Measurements from ENCODE around the gene RCBTB1.

RCBTB1 gene

DNA sequence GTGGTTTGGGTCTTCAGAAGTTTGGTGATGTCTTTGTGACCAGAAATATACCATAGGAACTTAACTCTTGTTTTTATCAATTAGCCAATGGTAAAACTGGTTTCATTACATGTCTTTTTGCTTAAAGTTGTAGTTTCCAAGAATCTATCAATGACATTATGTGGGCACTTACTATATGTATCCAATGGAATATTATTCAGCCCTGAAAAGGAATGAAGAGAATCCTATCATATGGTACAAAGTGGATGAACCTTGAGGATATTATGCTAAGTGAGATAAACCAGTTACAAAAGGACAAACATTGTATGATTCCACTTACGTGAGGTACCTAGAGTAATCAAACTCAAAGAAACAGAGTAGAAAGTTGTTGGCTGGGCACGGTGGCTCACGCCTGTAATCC is 26.4 kb downstream of the RCBTB1 start:
- no peak for DNase-seq (ENCODE audit: low spot score)

GRCh38 chr13:49554387-49554786 is 31.0 kb downstream of the RCBTB1 start:
- no peak for DNase-seq (ENCODE audit: low spot score)

GRCh38 chr13:49553888-49554287 is 31.5 kb downstream of the RCBTB1 start:
- no peak for DNase-seq (ENCODE audit: low spot score)

- no peak for DNase-seq (ENCODE audit: low spot score)
Measured at GRCh38 chr13:49550942-49551644, 34.3 kb downstream of the RCBTB1 start.

DNA sequence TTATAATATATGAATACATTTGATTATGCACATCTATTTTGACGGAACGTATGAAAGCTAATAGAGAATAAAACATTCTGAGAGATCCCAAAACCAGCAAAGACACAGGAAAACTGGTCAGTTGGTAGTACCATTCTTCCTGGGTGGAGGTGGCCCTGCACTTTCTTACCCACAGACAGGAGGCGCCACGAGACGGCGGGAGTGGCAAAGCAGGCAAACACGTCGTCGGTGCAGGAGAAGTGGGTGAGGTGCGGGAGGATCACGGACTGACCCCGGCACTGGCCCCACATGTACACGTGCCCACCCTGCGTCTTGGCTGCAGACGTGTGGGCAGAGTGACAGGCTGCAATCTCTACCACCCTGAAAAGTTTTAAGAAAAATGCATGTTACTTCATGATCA is 36.1 kb downstream of the RCBTB1 start:
- no peak for DNase-seq (ENCODE audit: low spot score)

GRCh38 chr13:49546561-49546960 is 38.8 kb downstream of the RCBTB1 start:
- DNase-seq (ENCODE audit: low spot score), result no peak

GRCh38 chr13:49545661-49546060 is 39.7 kb downstream of the RCBTB1 start:
- no peak for DNase-seq (ENCODE audit: low spot score)

DNA sequence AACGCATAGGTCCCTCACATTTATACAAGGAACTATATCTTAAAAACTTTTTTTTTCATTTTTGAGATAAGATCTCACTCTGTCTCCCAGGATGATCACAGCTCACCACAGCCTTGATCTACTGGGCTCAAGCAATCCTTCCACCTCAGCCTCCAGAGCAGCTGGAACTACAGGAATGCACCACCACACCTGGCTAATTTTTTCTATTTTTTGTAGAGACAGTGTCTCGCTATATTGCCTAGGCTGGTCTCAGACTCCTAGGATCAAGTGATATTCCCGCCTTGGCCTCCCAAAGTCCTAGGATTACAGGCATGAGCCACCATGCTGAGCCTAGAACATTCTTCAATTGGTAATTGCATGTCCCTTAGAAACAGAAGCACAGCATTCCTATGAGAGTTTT is 41.7 kb downstream of the RCBTB1 start:
- DNase-seq (ENCODE audit: low spot score), result no peak

DNA sequence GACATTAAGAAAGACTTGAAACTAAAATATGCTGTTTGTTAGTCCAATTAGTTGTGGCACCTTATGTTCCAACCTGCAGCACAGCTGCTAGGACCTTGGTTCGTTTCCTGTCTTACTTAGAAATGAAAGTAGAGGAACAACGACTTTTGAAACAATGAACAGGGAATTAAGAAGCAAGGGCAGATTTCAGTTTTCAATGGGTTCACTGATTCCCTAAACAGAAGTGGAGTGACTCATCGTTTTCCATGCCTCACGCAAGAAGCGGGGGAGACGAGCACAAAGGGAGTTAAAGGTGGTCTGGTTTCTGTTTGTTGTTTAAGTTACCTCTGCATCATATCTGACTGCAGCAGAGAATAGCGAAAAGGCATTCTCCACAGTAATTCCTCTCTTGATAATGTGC is 44.8 kb downstream of the RCBTB1 start:
- DNase-seq (ENCODE audit: low spot score), result no peak

DNA sequence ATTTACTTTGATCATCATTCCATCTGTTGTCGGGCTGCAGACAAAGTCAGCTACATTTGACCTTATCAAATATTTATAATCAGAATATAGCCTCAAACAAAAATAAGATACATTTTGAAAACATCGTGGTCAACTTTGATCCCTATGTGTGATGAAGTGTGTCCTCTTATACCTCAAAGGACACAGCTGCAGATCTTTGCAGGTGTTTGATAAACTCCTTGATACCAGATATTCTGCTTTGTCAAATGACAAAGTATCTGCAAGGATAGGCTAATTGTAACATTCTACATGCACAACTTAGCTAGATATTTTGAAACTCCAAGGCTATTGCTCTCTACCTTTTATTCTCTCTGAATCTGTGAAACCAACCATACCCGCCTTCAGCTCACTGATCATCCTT is 45.6 kb downstream of the RCBTB1 start:
- no peak for DNase-seq (ENCODE audit: low spot score)

GRCh38 chr13:49539313-49539712 is 46.0 kb downstream of the RCBTB1 start:
- no peak for DNase-seq (ENCODE audit: low spot score)

DNA sequence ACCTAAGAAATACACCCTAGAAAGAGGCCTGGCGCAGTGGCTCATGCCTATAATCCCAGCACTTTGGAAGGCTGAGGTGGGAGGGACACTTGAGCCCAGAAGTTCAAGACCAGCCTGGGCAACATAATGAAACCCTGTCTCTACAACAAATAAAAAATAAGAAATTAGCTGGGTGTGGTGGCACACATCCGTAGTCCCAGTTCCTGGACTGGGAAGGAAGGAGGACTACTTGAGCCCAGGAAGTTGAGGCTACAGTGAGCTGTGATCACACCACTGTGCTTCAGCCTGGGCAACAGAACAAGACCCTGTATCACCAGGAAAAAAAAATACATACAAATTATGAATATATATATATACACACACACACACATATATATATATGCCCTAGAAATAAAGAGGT is 47.0 kb downstream of the RCBTB1 start:
- DNase-seq (ENCODE audit: low spot score), result no peak

DNA sequence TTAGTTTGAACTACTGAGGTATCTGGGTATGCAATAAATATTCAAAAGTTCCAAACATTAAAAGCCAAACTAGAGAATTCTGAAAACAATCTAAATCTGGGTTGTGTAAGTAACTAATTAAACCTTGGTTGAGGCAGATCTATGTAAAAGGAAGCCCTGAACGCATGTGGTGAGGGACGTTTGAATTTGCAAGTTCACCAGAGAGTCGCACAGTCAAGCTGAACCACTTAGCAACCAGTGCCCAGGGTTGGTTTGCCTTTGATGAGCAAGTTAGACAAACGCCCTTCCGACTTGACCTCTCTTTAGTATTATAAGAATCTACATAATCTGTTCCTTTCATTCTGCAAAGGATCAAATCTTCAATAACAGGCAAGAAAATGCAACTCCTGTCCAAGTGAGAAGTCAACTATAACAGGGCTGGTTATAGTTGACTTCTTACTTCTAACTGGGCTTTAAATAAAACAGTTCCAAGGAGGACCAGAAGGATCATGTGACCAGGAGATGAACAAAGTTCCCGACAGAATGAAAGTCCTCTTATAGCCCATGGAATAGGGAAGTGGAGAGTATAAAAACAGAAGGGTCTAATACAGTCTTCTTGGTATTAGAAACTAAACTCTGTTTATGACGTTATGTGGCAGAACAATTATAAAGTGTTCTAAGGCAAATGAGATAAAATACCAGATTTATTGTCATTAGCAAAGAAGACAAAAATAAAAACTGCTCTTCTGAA is 49.0 kb downstream of the RCBTB1 start:
- DNase-seq (ENCODE audit: low spot score), result no peak

DNA sequence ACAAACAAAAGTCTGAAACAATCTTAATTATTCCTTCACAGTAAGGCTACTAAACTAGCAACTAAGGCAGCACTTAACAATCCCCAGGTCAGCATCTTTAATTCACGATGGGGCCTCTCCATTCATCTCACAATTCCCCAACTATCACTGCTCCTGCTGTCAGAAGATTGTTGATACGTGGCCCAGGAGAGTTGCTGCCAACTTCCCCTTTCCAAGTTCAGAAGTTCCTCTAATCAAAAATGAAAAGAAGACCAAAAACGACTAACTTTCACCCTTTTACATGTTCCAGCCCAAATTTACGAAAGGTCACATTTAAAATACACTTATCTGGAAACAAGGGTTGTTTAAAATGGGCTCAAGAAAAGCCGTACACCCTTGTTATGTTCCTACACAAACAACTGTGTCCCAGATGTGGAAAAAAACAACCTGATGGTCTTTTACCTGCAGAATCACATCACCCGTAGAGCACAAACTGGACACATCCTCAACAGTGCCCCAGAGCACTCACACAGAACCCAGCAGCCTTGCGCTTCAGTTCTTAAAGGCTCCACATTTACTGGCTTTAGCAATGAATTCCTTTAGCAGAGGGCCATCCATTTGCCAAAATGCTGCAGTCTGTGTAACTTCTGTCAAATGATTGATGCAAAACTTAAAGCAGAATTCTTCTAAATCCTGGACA is 51.6 kb downstream of the RCBTB1 start:
- no peak for DNase-seq (ENCODE audit: low spot score)

- DNase-seq (ENCODE audit: low spot score), result no peak
Measured at GRCh38 chr13:49533011-49533410, 52.3 kb downstream of the RCBTB1 start.

DNA sequence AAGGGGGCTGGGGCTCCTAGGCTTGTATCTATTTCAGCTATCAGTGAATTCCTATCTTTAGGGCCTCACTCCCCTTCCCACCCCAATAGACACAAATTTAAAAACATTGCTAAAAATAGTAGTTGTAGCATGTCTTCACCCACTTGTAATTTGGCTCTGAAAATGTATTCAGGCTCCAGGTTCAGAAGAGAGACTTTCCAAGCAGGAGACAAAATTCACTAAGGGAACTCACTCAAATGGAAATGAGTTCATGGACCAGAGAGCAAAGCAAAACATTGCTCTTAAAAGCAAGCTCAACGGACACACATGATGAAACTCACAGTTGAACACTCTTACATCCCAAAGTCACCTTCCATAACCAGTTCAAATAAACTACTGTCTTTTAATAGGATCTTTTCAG is 52.8 kb downstream of the RCBTB1 start:
- no peak for DNase-seq (ENCODE audit: low spot score)

- no peak for DNase-seq (ENCODE audit: low spot score)
Measured at GRCh38 chr13:49530457-49530856, 54.9 kb downstream of the RCBTB1 start.

GRCh38 chr13:49528161-49528560 is 57.2 kb downstream of the RCBTB1 start:
- DNase-seq (ENCODE audit: low spot score), result no peak

DNA sequence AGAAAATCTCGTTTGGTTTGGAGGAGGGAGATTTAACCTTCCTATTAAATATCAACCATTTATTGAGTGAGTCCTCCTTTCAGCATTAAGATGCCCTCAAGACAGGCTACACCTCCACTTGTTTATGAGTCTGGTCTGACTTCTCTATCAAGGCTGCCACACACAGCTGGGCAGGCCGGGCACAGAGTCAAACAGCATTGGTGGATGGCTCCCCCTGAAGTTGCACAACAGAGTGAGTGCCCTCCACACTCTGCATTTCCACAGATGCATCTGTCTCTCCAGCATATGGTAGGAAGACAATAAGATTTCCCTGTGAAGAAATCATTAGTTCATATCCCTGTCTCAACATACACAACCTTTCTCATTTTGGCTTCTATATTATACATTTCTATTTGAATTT is 58.2 kb downstream of the RCBTB1 start:
- no peak for DNase-seq (ENCODE audit: low spot score)

GRCh38 chr13:49524740-49525501 is 60.4 kb downstream of the RCBTB1 start:
- no peak for DNase-seq (ENCODE audit: low spot score)

- no peak for DNase-seq (ENCODE audit: low spot score)
Measured at GRCh38 chr13:49521224-49521623, 64.1 kb downstream of the RCBTB1 start.

- DNase-seq (ENCODE audit: low spot score), result no peak
Measured at GRCh38 chr13:49517461-49517860, 67.9 kb downstream of the RCBTB1 start.

DNA sequence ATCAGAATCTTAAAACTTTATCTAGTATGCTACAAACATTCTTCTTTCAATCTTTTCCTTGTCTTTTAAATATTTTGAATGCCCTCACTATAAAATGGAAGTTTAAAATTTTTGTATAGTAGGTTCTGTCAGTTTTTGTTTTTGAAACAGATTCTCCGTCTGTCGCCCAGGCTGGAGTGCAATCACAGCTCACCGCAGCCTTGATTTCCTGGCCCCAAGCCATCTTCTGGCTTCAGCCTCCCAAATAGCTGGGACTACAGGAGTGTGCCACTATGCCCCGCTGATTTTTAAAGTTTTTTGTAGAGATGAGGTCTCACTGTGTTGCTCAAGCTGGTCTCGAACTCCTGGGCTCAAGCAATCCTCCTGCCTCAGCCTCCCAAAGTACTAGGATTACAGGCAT is 68.9 kb downstream of the RCBTB1 start:
- no peak for DNase-seq (ENCODE audit: low spot score)
